Measurements from ENCODE around the gene BPIFB2.

DNA sequence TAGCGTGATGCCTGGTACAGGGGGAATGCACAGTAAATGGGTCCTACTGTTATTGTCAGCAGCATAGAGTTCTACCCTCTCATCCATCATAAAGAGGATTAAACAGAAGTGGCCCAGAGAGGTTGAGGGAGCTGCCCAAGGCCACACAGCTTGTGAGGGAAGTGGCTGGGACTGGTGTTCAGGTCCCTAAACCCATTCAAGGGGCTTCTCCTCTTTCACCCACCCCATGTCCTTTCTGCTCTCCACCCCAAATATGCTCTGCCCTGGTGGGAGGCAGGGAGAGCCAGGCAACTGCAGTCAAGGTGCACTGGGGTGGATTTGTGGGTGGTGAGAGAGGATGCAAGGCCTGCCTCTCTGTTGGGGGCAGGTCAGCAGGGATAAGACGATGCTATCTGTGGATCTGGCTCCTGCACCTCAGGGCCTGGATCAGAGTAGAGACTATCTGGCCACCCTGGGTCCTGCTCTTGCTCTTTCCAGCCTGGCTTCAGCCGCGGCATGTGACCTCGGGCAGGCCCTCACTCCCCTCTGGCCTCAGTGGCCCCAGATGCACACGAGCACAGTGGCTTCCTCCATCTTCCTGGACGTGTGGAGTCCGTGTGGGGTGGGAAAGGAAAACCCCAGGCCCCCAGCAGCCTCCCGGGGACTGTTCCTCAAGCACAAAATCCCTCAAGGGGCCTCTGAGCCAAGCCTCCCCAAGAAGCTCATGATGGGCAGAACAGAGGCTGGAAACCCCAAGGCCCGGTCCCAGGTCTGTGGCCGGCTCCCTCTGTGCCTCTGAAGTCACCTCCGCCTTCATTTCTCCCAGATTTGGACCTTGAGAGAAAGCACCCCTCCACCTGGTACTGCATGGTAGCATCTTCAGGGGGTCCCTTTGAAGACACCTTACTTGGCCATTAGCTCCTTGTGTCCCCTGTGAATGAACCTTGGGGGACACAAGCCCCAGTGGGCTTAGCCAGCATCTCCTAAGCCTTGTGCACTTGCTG, 20.6 kb downstream of the BPIFB2 start:
- TF ChIP-seq CTCF (IDR thresholded peaks at IDR 0.05), result no peak
- no peak for TF ChIP-seq POLR2A (IDR thresholded peaks at IDR 0.05)
- no peak for TF ChIP-seq EP300 (IDR thresholded peaks at IDR 0.05)
